Measurements from ENCODE around the gene ALOX5AP. TPM values are rescaled to one million over a fixed set of nuclear protein-coding genes. Genes with fewer than 3 reads are reported as not detected.

ALOX5AP gene
- total RNA-seq, 2 experiments from 2014 or later: 31.8 to 33.8 TPM

DNA sequence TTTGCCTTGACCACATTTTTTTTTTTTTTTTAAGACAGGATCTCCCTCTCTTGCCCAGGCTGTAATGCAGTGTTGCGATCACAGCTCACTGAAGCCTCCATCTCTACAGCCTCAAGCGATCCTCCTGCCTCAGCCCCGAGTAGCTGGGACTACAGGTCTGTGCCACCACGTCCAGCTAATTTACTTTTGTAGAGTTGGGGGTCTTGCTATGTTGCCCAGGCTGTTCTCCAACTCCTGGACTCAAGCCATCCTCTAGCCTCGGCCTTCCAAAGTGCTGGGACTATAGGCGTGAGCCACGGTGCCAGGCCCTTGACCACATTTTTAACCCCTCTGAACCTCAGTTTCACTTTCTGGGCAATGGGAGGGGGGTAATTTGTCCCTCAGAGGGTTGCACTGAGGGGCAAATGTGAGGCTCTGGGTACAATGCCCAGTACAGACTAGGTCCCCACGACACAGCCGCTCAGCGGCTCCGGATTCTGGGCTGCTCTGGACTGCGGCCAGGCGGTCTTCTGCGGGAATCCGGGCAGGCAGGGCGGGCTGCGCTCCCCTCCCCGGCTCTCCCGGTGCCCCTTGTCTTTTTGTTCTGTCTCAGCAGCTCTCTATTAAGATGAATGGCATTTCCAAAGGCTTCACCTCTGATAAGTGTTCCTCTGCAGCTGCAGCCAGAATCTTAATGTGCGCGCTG lies 3.8 kb upstream of the ALOX5AP start:
- H3K27ac Mint-ChIP-seq: no peak overlapping the region
- no peaks in the 10 kb centered on the region for H3K9me3 Mint-ChIP-seq
- ChIA-PET CTCF (no interaction called here), POLR2A (no interaction called here)
- H3K27me3 Mint-ChIP-seq: no peaks in the 10 kb centered on the region
- no peak for DNase-seq
- no peaks in the 10 kb centered on the region for H3K36me3 Mint-ChIP-seq
- H3K4me3 Mint-ChIP-seq: no peak overlapping the region
- intact Hi-C loops (cut with micrococcal nuclease): no loop called here
- H3K4me1 Mint-ChIP-seq (ENCODE audit: low read depth): peaks cover 18% of the 10 kb centered on the region

DNA sequence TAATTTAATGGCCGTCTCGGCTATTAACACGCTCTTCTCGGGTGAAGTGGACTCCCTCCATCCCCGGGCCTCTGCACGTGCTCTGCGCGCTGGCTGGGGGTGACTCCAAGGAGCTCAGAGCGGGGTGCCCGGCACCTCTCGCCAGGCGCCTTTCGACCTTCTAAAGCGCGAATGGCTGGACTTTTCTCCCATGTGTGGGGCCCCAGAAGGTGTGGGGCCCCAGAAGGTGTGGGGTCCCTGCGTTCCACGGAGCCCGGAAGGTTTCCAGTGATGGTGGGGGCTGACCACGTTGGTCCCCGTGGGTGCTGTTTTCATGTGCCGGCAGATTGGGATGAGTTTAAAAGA lies 3.3 kb upstream of the ALOX5AP start:
- Mint-ChIP-seq H3K4me3 (no peak overlapping the region), H3K27ac (no peak overlapping the region), H3K4me1 (ENCODE audit: low read depth) (peaks cover 24% of the 10 kb centered on the region), H3K9me3 (no peaks in the 10 kb centered on the region), H3K27me3 (no peaks in the 10 kb centered on the region), H3K36me3 (no peaks in the 10 kb centered on the region)
- ChIA-PET CTCF (no interaction called here), POLR2A (no interaction called here)
- intact Hi-C loops (cut with micrococcal nuclease): no loop called here
- DNase-seq: no peak

DNA sequence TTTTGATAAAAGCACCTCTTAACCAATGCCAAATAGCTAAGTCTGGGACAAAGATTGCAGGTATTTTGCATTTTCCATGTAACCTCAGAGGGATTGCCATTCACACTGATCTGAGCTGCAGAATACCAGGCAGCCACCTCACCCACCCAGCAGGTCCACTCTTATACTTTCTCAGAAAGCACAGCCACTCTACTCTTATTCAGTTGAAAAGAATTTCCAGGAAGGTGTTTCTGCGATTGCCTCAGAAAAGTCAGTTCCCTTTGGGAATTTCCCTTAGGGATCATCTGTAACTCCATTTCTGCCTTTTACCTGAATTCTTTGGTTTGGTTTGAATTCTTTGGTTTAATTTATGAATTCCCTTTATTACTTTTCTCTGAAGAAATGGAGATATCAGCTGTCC lies 904 bp upstream of the ALOX5AP start:
- no peak for DNase-seq
- Mint-ChIP-seq H3K4me3 (peak overlapping the region; percentile 89), H3K9me3 (no peaks in the 10 kb centered on the region), H3K36me3 (peaks cover 3% of the 10 kb centered on the region), H3K4me1 (ENCODE audit: low read depth) (peaks cover 45% of the 10 kb centered on the region), H3K27ac (peak overlapping the region; percentile 82), H3K27me3 (no peaks in the 10 kb centered on the region)
- ChIA-PET CTCF (no interaction called here), POLR2A (no interaction called here)
- intact Hi-C loops (cut with micrococcal nuclease): no loop called here

DNA sequence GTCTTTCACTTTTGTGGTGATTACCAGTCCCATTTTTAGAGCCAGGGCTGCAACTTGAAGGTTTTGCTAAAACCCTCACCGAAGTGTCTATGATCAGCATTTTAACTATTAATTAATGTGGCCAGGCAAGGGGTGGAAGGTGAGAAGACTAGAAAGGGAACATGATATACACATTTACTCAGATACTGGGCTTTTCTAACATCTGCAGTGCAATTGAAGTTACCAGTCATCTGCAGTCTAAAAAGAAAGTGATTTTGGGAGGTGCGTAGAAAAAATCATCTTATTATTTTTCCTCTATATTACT lies 481 bp downstream of the ALOX5AP start:
- Mint-ChIP-seq H3K4me1 (ENCODE audit: low read depth) (peaks cover 56% of the 10 kb centered on the region), H3K27me3 (no peaks in the 10 kb centered on the region), H3K36me3 (peaks cover 3% of the 10 kb centered on the region), H3K9me3 (no peaks in the 10 kb centered on the region), H3K27ac (peak overlapping the region; percentile 82), H3K4me3 (peak overlapping the region; percentile 89)
- no peak for DNase-seq
- POLR2A ChIA-PET: interaction anchor here (0.7 to 0.9 kb wide), 2 partner anchors 7 to 24 kb away, joined by 3 read pairs; no protein-coding TSS in a partner anchor
- intact Hi-C loops (cut with micrococcal nuclease): loop anchor here (1.0 kb wide), 1 partner anchor 8 kb away; no protein-coding TSS in a partner anchor
- CTCF ChIA-PET: no interaction called here

DNA sequence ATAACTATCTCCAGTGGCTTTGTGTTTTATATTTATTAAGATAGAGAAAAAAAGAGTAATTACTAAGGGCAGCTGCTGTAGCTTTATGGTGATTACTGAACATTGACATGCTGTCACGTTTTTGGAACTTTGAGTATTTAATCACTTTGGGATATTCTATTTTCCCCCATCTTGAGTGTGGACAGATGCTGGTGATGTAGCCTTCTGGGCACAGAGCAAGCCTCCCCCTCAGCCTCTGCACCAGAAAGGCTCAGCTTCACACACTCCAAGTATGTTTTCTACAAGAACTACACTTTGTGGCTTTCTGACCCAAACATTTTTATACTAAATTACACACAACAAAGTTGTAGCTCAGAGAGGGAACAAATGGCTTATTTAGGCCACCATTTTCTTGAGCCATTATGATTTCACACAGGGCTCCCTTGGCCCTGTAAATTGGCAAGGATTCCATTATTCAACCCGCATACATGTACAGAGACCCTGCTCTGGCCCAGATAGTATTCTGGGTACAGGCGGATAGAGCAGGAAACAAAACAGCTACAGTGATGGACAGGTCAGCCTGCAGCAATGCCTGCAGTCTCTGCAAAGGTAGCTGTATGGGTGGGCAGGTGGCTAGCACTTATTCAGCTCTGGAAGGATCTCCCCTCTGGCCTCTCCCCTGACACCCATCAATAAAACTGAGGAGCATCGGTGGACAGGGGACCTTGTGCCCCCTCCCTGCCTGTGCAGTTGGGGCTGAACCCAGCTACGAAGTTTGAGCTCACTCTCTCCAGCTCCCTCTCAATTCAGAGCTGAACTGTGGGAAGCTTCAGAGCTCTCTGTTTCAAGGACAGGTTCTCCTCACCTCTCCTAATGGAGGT lies 1.3 kb downstream of the ALOX5AP start:
- Mint-ChIP-seq H3K27me3 (no peaks in the 10 kb centered on the region), H3K4me3 (peak overlapping the region; percentile 89), H3K9me3 (no peaks in the 10 kb centered on the region), H3K27ac (peak overlapping the region; percentile 46), H3K36me3 (peaks cover 3% of the 10 kb centered on the region), H3K4me1 (ENCODE audit: low read depth) (peaks cover 61% of the 10 kb centered on the region)
- POLR2A ChIA-PET: interaction anchor here (0.6 to 1.0 kb wide), 4 partner anchors 9 to 151 kb away, joined by 3 to 4 read pairs (median 3); no protein-coding TSS in a partner anchor
- no peak for DNase-seq
- CTCF ChIA-PET: interaction anchor here (1.2 kb wide), 2 partner anchors 71 to 362 kb away, joined by 3 to 4 read pairs; no protein-coding TSS in a partner anchor
- intact Hi-C loops (cut with micrococcal nuclease): no loop called here

DNA sequence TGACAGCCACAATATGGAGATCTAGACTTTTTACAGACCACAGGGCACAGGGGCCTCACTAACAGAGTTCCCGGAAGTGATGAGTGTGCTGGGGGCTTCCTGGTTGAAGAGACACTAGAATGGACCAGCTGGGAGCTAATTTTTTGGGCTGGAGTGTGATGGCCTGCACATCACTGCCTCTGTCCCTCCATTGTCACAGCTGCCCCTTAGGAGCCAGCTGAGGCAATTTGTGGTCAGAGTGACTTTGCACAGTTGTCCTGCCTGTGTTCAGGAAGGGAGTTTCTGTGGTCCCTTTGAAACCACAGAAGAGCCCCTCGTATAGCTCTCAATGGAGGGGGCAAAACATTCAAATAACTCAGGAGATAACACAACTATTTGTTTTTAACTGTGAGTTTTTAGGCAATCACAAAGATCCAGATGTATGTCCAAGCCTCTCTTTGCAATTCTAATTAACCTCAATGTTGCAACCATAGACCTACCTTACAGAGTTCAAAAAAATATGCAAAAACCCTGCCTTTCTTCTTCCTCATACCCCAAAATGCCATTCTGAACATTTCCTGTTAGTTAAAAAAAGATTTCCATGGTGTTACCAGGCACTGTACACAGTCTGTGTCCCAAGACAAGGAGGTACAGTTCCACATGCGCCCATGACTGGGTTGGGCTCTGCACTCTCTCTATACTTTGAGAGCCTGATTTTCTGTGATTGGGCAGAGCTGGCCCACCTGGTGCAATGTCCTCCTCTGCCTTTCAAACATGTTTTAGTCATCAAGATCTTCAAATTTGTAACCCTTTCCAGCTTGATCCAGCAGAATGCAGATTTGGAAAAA lies 2.4 kb downstream of the ALOX5AP start:
- ChIA-PET POLR2A (interaction anchor here (0.6 to 1.4 kb wide), 4 partner anchors 37 to 153 kb away, joined by 3 to 4 read pairs (median 3); partner anchors contain the start of gene USPL1), CTCF (interaction anchor here (0.5 to 1.2 kb wide), 2 partner anchors 70 kb away, joined by 3 to 5 read pairs; no protein-coding TSS in a partner anchor)
- H3K27ac Mint-ChIP-seq: peak overlapping the region; percentile 46
- no peaks in the 10 kb centered on the region for H3K27me3 Mint-ChIP-seq
- H3K9me3 Mint-ChIP-seq: no peaks in the 10 kb centered on the region
- H3K4me1 Mint-ChIP-seq (ENCODE audit: low read depth): peaks cover 62% of the 10 kb centered on the region
- intact Hi-C loops (cut with micrococcal nuclease): no loop called here
- DNase-seq: peak; percentile 29
- H3K36me3 Mint-ChIP-seq: peaks cover 3% of the 10 kb centered on the region
- peak overlapping the region; percentile 89 for H3K4me3 Mint-ChIP-seq

DNA sequence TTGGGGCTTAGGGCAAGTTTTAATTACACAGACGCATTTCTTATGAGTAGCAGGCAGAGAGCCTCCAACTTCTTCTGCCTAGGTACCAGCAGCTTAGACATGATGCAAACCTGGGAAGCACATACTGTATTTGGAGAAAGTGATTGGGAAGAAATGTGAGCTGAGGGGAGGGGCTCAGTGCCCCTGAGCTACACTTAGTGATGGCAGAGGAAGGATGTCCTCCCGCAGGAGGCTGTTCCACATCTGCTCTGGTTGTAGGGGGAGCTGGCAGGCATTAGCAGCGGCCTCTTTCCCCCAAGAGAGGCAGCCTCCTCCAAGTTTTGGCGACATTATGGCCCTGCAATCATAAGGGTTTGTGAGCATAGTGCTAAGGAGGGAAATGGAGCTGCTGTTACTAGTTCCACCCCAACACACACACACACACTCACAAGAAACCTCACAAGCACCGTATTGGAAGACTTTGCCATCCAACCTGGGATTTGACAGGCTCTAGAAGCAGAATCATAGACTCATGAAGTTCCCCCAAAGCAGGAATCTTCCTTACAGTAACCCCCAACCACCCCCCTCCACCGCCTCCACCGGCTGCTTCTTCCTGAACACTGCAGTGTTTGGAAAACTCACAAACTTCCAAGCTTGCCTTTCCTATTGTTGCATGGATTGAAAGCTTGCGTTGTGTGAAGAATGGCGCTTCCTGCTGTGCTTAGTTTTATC lies 3.3 kb downstream of the ALOX5AP start:
- no peak overlapping the region for H3K4me3 Mint-ChIP-seq
- no peak overlapping the region for H3K27ac Mint-ChIP-seq
- POLR2A ChIA-PET: interaction anchor here (1.4 to 2.0 kb wide), 2 partner anchors 58 to 121 kb away, joined by 3 to 7 read pairs; partner anchors contain the start of gene USPL1

DNA sequence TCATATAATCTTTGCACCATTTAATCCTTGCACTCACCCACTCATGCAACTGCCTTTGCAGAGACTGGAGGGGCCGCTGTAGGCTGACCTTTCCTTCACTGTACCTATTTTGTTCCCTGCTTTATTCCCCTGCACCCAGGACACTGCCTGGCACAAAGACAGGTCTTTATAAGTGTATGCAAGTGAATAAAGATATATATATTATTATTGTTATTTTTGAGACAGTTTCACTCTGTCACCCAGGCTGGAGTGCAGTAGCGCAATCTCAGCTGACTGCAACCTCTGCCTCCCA lies 3.8 kb downstream of the ALOX5AP start:
- POLR2A ChIA-PET: interaction anchor here (1.4 to 2.0 kb wide), 4 partner anchors 36 to 122 kb away, joined by 3 to 11 read pairs (median 8); partner anchors contain the start of gene USPL1
- Mint-ChIP-seq H3K4me1 (ENCODE audit: low read depth) (peaks cover 76% of the 10 kb centered on the region), H3K36me3 (peaks cover 3% of the 10 kb centered on the region), H3K27me3 (peaks cover 2% of the 10 kb centered on the region), H3K4me3 (no peak overlapping the region), H3K27ac (no peak overlapping the region), H3K9me3 (no peaks in the 10 kb centered on the region)
- DNase-seq: no peak
- intact Hi-C loops (cut with micrococcal nuclease): no loop called here
- CTCF ChIA-PET: interaction anchor here (1.1 to 1.8 kb wide), 5 partner anchors 31 to 306 kb away, joined by 3 to 10 read pairs (median 6); no protein-coding TSS in a partner anchor

More for the DNA sequence above, 3.3 kb downstream of the ALOX5AP start:
- CTCF ChIA-PET: interaction anchor here (1.1 to 1.3 kb wide), 2 partner anchors 32 to 306 kb away, joined by 3 to 4 read pairs; no protein-coding TSS in a partner anchor
- DNase-seq: no peak
- peaks cover 2% of the 10 kb centered on the region for H3K27me3 Mint-ChIP-seq
- H3K36me3 Mint-ChIP-seq: peaks cover 3% of the 10 kb centered on the region
- H3K9me3 Mint-ChIP-seq: no peaks in the 10 kb centered on the region
- intact Hi-C loops (cut with micrococcal nuclease): no loop called here
- peaks cover 72% of the 10 kb centered on the region for H3K4me1 Mint-ChIP-seq (ENCODE audit: low read depth)

DNA sequence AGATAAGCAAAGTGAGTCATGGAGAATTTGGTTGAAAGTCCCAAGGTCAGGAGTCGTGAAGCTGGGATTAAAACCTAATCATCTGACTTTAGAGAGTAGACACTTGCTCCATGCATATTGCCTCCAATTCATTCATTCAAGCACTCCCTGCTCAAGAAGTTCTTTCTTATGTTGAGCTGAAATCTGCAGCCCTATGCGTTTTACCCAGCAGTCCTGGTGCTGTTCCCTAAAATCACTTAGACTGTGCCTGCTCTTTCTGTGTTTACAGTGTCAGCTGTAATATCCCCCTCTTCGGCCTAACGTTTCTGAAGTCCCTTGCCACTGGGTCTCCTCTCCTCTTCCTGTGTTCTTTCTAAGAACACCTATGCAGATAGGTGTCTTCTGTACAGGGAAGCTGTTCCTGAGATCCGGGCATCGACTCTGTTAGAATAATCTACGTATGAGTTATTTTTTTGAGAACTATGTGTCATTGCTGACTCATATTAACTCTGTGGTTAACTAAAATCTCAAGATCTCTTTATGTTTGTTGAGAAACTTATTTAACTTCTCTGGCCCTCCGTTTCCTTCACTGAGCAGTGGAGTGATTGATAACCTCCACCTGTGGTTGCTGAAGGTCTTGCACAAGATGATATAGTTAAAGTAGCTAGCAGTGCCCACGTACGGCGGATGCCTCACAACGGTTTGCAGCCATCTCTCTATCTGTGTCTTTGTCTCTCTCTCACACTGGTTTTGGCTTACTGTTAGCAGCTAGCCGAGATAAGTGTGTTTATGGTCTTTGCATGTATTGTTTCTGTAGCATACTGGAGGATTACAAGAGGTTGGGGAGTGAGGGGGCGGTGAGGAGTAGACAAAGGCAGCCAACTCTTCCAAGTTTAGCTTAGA lies 4.7 kb downstream of the ALOX5AP start:
- Mint-ChIP-seq H3K27me3 (peaks cover 2% of the 10 kb centered on the region), H3K27ac (peak overlapping the region; percentile 87), H3K36me3 (peaks cover 7% of the 10 kb centered on the region), H3K4me3 (peak overlapping the region; percentile 69), H3K4me1 (ENCODE audit: low read depth) (peaks cover 76% of the 10 kb centered on the region), H3K9me3 (no peaks in the 10 kb centered on the region)
- intact Hi-C loops (cut with micrococcal nuclease): loop anchor here (1.0 to 5.0 kb wide), 10 partner anchors 27 to 593 kb away; partner anchors contain the start of genes HMGB1 and USPL1
- ChIA-PET CTCF (interaction anchor here (0.9 to 1.8 kb wide), 8 partner anchors 30 to 581 kb away, joined by 3 to 10 read pairs (median 4); no protein-coding TSS in a partner anchor), POLR2A (interaction anchor here (0.8 to 2.0 kb wide), 8 partner anchors 10 to 274 kb away, joined by 3 to 11 read pairs (median 4); partner anchors contain the start of genes HMGB1 and USPL1)
- DNase-seq: peak; percentile 83

DNA sequence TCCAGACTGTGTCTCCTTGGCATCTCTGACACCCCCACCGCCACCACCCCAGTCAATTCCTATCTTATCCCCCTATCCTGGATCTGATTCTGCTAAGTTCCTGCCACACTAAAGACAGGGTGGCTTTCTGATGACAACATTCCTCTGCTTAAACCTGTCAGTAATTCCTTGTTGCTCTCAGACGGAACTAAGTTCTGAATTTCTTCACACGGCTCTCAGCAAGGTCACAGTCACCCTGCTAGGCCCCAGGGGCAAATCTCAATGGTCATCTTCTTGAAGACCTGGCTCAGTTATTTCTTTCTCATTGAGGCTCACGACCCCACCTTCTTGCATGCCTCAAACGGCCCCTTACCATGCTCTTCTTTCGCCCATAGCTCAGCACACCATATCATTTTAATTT lies 7.6 kb downstream of the ALOX5AP start:
- Mint-ChIP-seq H3K9me3 (no peaks in the 10 kb centered on the region), H3K4me3 (no peak overlapping the region), H3K36me3 (peaks cover 23% of the 10 kb centered on the region), H3K4me1 (ENCODE audit: low read depth) (peaks cover 67% of the 10 kb centered on the region), H3K27ac (peak overlapping the region; percentile 0), H3K27me3 (peaks cover 2% of the 10 kb centered on the region)
- POLR2A ChIA-PET: interaction anchor here (0.6 kb wide), 1 partner anchor 7 kb away, joined by 3 read pairs; the partner anchor contains the start of gene ALOX5AP
- CTCF ChIA-PET: interaction anchor here (0.9 to 1.3 kb wide), 2 partner anchors 54 to 302 kb away, joined by 3 read pairs; no protein-coding TSS in a partner anchor
- intact Hi-C loops (cut with micrococcal nuclease): loop anchor here (5.0 kb wide), 1 partner anchor 596 kb away; no protein-coding TSS in a partner anchor
- DNase-seq: no peak

Measured in activated CD4-positive, alpha-beta memory T cell treated with anti-CD3 and anti-CD28 coated beads for 36 hours (primary cell).